HT-29 (cell line): Measurements from ENCODE around the gene HOXA1. TPM values are rescaled to one million over a fixed set of nuclear protein-coding genes. Genes with fewer than 3 reads are reported as not detected.
A peak's percentile ranks its signal among the peaks of the same experiment; 100 is the strongest.

Source experiments
- DNase-seq: peaks from one replicate; pipeline ENCODE4 v3.0.0-alpha.2; 2015; ENCODE audit warnings: low spot score
- total RNA-seq: library from RNA; depleted of rRNA; stranded (reverse); fragments of >200 nt; shearing (Covaris generic); gene quantifications from 2 replicates; pipeline ENCODE4 v1.2.3, GENCODE V29; 2014; rRNA removed

HOXA1 gene
- 2.0 and 3.9 TPM in 2 replicates for total RNA-seq

- peak; percentile 87 for DNase-seq
Measured at GRCh38 chr7:27095897-27096767, at the start of gene HOXA1. Gene HOXA1 (minus strand): TSS chr7:27096000. CDS start chr7:27095912, 88 bp downstream.

DNA sequence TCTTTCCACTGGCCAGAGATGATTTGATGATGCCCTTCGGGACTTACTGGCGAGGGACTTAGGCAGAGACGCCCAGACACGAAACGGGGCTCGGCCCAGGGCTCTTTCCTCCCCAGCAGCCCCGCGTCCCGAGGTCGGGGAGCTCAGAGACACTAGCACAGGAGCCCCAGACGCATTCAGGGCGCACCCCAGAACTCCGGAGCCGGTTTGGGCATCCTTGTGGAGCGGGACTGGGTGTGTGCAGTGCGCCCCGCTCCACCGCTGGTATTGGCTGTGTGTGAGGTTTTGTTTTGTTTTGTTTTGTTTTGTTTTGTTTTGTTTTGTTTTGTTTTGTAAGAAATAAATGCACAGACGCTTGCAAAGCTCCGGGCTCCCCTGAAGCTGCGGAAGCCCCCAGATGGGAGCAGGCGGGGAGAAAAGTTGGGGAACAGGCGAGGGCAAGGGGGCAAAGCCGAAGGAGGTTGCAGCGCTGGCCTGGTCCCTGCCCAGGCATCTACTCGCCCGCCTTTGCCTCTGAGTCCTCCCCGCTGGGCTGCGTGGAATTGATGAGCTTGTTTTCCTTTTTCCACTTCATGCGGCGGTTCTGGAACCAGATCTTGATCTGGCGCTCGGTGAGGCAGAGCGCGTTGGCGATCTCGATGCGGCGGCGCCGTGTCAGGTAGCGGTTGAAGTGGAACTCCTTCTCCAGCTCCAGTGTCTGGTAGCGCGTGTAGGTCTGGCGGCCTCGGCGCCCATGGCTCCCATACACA is 49.5 kb upstream of the HOXA1 start:
- no peak for DNase-seq

DNA sequence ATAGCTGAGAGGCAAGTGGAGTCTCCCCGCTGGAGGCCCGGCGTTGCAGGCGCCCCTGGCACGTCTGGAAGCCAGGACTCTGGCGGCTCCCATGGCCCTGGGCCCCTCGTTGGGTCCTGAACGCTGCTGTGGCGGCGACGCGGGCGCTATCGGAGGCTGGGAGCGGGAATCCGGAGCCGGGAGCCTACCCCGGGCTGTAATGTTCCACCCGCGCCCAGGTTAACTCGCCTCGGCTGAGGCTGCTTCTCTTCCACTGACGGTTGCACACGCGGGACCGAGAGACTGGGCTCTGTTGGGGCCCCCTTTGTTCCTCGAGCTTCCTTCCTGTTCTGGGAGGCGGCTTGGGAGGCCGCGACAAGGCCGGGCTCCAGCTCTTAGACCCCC is 49.0 kb upstream of the HOXA1 start:
- no peak for DNase-seq

GRCh38 chr7:27143950-27144780 is 48.4 kb upstream of the HOXA1 start:
- no peak for DNase-seq

DNA sequence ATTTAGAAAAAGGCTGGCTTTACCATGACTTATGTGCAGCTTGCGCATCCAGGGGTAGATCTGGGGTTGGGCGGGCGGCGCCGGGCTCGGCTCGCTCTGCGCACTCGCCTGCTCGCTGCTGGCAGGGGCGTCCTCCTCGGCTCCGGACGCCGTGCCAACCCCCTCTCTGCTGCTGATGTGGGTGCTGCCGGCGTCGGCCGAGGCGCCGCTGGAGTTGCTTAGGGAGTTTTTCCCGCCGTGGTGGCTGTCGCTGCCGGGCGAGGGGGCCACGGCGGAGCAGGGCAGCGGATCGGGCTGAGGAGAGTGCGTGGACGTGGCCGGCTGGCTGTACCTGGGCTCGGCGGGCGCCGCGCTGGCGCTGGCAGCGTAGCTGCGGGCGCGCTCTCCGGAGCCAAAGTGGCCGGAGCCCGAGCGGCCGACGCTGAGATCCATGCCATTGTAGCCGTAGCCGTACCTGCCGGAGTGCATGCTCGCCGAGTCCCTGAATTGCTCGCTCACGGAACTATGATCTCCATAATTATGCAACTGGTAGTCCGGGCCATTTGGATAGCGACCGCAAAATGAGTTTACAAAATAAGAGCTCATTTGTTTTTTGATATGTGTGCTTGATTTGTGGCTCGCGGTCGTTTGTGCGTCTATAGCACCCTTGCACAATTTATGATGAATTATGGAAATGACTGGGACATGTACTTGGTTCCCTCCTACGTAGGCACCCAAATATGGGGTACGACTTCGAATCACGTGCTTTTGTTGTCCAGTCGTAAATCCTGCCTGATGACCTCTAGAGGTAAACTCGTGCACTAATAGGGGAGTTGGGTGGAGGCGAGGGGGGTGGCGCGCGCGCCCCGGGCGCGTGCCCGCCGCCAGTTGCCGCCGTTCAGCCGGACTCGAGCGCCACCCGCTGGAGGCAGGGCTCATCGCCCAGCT is 47.5 kb upstream of the HOXA1 start, which contains the start of gene HOXA5:
Gene HOXA5 (minus strand): TSS at position 659 of the 927 bp plus-strand sequence. CDS start 74 bp downstream, at position 585.
- DNase-seq: peak; percentile 86

GRCh38 chr7:27142580-27143022 is 46.8 kb upstream of the HOXA1 start:
- no peak for DNase-seq

- DNase-seq: no peak
Measured at GRCh38 chr7:27141923-27142579, 46.3 kb upstream of the HOXA1 start.

DNA sequence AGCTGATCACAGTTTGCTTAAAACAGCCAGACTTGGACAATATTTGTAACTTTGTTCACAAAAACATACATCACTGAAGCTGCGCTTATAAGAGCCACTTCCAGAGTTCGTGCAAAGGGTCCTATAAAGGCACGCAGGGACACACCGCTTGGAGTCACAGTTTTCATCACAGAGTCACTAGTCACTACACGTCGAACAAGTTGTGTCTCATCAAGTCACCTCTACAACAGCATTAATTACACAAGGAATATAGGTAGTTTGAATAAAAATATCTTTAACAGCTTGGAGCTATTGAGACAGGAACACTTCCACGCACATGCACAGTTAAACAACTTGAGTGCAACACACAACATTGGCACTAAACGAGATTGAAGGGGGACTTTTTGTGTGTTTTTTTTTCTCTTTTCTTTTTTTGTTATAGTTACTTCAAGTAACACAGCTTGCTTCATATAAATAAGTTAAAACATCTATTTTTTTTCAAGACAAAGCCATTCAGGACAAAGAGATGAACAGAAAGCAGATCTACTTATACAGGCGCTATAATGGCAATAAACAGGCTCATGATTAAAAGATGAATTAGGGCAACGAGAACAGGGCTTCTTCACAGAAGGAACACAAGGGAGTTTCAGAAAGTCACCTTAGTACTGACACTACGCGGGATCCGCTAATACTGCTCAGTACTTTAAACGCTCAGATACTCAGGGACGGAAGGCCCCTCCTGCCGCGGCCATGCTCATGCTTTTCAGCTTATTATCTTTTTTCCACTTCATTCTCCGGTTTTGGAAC is 45.5 kb upstream of the HOXA1 start:
- no peak for DNase-seq

GRCh38 chr7:27140126-27140857 is 44.5 kb upstream of the HOXA1 start:
- DNase-seq: peak; percentile 90

- no peak for DNase-seq
Measured at GRCh38 chr7:27139334-27140125, 43.7 kb upstream of the HOXA1 start.

DNA sequence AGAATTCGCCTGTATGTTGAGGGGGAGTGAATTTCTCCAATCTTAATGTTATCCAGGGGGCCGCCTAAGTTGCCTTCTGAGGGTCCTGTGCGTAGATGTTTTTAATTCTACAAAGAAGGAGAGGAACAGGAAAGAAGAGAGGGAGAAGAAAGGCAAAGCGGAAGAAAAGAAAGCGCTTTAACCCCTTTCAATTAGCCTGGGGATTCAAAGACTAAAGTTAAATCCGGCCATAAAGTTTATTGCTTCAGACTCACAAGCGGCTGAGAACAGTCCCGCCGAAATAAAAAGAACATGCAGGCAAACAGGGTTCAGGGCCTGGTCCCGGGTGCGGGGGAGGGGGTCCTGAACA is 43.2 kb upstream of the HOXA1 start:
- DNase-seq: no peak

DNA sequence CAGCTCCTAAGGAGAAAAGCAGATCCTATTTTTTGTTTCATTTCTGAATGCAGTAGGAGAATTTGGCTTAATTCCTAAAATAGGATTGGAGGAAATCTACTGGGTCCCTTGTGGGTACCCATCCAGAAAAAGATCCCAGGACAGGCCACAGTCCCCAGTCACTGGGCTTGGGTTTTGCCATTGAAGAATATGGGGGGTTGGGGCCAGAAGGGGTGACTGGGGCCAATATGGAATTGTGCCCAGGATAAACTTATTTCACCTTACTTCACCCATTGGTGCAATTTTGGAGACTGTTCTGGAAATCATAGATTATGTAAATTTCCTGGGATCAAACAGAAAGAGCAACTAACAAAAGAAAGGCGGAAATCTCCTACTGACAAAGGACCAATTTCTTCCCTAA is 42.7 kb upstream of the HOXA1 start:
- DNase-seq: no peak

GRCh38 chr7:27137640-27138315 is 42.0 kb upstream of the HOXA1 start:
- DNase-seq: peak; percentile 56

GRCh38 chr7:27134392-27134791 is 38.6 kb upstream of the HOXA1 start:
- no peak for DNase-seq

DNA sequence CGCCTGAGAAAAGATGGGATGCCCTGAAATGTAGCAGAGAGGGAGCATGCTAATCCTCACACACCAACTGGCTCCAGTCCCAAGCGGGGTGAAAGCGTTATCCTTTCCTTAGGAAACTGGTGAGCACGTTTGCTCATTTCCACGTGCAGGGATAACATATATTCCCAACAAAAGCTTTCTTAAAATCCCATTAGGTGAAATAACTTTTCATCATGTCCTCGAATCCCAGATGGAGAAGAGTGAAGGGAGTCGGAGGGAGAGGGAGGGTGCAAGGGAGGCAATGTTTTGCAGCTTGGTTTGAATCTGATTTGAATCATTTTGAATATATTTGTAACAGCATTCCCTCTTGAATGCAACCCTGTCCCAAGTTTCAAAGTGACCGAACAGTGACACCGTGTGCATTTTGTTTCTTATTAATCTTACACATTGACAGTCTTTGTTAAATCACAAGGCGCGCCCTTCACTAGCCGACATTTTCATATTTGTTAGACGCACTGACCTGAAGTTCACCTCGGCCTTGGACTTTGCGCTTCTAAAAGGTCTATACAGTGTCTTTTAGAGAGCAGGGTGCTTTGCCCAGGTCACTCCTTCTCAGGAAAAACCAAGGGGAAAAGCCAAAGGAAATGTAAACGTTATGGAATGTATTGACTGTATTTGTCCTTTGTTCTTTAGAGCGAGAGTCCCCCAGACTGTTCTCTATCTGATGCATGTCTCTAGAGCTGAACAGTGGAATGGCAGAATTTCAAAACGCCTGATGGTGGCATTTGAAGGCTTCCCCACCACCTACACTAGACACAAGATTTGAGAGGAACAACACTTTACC is 37.8 kb upstream of the HOXA1 start:
- no peak for DNase-seq

- no peak for DNase-seq
Measured at GRCh38 chr7:27132978-27133377, 37.2 kb upstream of the HOXA1 start.
